Stimulated activated CD4-positive, alpha-beta T cell treated with anti-CD3 and anti-CD28 coated beads, Interleukin-4, amount 100 ng/mL, for 4 hours (primary cell): ENCODE data around the gene COPS8.

Experiments
- DNase-seq, 2 experiments: peaks; one replicate each; pipeline ENCODE4 v3.0.0-alpha.2; 2020

COPS8 gene

GRCh38 chr2:237066396-237066795 is 19.3 kb upstream of the COPS8 start:
- DNase-seq: no peak

DNA sequence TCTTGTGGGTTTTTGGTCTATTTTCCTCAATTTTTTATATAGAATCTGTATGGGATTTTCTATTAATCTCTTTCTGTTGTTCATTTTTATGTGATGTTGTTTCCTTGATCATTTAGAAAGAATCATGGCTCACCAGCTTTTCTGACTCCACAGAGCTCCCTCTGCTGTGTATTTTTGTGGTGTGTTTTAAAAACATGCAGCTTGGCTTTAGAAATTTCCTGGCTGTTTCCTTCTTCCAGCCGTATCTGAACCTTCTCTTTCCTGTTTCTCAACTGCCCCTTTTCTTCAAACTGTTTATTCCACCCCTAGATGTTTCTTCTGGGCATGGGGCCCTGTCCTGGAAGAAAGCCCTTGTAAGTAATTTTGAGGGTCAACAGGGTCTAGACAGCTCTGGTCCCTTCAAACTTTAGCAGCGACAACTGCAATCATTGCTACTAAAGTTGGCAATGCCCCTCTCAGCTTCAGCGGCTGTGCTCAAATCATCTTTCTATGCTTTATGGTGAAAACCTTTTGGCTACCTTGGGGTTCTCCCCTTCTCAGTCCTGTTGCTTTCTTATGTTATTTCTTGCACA is 17.6 kb upstream of the COPS8 start:
- no peak for DNase-seq

DNA sequence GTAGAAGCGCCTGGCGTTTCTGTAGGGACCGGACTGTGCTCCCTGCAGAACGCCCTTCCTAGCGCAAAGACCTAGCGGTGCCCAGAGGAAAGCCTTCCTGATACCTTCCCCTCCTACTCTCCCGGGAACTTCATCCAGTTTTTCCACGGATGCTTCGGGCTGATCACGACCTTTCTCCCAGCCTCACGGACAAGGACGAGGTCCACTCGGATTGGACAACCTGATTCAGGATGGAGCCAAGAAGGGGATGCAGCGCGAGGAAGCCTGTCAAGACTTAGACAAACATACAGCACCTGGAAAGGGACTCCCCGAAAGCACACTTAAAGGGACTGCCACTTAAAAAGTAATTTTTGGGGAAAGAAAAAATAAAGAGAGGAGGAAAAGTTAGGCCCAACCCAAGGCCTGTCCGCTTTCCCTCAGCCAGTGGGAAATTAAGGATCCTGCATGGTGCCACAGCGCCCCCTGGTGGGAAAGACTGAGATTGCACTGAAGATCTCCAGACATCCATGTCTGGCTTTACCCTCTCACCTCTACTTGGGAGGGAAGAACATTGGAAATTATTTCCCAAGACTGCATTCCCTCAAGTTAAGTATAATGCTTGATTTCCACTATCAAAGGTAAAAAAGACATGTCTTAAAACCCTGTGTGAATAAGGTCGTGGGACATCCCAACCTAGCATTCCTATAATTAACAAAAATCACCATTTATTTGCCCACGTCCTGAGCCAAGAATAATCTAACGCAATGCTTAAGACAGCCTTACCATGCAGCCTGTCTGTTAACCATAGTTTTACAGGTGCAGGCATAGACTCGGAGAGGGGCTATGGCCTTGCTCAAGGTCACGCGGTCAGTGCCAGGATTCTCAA is 13.4 kb upstream of the COPS8 start:
- peak; percentile 45 to 71 for DNase-seq

DNA sequence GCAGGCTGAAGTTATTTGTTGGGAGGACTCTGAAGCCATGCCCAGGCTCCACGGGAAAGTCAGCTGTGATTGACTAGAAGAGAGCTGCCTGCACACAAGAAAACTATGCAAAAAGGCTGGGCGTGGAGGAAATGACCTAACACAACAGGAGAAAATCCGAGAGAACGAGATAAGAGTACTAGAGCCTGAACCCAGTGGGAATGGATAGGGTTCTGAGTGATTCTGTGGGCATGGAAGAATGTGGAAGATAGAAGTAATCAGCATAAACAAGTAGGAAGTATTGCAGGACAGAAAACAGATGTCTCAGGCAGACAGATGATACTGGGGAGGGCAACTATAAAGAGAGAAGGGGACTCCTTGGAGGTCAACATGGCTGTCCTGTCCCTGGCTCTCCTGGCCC is 12.1 kb upstream of the COPS8 start:
- DNase-seq: no peak

GRCh38 chr2:237074211-237074993 is 11.3 kb upstream of the COPS8 start:
- DNase-seq: no peak

- no peak for DNase-seq
Measured at GRCh38 chr2:237075749-237076599, 9.7 kb upstream of the COPS8 start.

DNA sequence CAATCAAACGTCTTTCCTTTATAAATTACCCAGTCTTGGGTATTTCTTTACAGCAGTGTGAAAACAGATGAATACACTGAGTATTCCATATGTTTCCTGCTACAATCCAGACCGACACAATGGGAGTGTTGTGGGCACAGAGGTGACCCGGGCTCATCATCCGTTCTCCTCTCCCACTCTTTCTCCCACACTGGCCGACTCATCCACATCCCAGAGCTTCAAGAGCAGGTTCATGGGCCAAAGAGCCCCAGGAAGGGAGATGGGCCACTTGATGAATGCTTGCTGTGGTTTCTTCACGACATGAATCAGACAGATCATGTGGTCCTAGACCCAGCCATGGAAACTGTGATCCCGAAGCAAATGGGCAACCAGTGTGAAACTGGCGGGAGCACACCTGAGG is 4.1 kb upstream of the COPS8 start:
- DNase-seq: no peak

DNA sequence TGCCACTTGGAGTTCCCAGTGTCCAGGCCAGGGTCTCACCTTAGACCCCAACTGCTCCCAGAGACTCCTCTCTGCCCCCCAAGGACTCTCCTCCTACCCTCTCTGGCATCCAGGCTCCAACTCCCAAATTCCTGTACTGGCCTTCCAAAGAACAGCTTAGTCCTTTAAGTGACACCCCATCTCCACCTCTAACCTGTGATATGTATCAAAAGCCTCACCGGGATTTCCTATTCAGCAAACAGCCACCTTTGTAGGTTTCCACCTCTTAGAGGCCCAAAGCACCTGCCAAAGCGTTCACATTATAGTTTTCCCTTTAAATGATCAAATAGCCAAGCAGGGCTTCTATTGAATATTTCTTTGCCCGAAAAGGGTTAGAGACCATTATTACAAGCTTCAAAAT is 2.7 kb upstream of the COPS8 start:
- DNase-seq: no peak

DNA sequence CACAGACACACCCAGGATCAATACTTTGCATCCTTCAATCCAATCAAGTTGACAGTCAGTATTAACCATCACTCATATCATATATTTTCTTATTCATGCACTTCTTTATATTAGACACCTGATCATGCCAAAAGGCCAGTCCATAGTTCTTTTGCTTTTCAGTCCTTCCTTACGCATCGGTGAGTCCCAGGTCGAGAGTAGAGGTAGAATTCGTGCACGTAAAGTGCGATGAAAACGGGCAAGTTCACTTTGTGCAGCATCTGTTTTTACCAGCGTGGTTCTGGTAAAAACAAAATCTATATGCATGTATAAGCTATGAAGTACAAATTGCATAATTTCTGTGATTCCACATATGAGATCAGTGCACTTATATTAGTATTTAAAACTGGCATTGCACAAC is 1.2 kb upstream of the COPS8 start:
- no peak for DNase-seq

DNA sequence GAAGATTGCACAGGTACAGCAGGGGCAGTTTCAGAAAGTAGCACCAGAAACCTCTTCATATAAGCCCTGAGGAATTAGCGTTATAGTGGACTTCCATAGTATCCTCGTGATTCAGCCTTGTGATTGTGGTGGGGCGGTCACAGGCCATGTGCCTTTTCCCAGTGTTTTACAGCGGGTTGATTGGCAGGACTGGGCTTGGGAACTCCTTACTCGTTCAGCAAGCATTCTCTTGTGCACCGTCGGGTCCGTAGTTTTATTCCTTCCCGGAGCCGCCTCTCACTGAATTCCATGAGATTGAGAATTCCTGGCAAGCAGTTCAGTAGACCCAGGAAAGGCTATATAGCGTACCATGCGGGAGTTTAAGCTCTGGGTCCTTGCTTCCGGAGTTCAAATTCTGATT is 5.2 kb downstream of the COPS8 start:
- no peak for DNase-seq

DNA sequence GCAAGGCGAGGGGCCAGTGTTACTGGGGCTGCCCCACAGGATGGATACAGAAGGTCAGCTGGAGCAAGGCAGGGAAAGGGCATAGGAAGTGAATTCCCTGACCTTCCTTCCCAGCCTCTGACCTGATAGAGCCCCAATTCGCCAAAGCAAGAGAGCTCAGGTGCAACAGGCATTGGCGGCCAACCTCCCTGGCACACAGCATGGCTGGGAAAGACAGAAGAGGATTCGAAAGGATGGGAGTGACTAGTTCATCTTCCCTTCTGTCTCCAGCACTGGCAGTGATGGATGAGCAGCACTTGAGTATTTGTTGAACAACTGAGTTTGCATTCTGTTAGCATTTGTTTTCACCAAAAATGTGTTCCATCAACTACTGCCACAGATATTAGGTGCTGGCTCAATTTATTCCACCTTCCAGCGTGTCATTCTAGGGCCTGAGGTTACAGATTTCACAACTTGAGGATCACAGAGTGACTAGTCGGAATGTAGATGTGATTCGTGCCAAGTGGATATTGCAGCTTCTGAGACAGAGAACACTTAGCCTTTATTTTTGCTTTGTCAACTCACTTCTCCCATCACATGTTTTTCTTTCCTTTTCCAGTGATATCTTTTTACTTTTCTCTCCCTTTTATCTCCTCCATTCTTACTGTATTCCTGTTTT is 6.2 kb downstream of the COPS8 start:
- no peak for DNase-seq

DNA sequence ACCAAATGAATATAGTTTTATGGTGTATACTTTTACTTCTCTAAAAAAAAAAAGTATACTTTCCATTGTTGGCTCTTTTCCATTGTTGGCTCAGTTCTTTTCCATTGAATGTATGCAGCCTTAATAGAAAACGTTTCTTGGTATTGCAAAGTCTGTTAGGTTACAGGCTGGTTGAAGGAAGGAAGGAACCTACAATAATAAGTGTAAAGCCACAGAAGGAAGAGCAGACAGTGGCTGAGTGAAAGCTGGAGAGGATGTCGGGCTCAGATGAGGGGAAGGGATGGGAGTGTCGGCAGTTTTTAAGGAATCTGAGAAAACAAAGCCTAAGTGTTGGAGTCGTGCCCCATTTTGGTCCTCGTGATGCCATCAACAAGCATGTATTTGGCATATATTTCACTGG is 6.8 kb downstream of the COPS8 start:
- DNase-seq: no peak

GRCh38 chr2:237092920-237093781 is 7.5 kb downstream of the COPS8 start:
- no peak for DNase-seq

- DNase-seq: no peak
Measured at GRCh38 chr2:237096201-237096600, 10.5 kb downstream of the COPS8 start.

DNA sequence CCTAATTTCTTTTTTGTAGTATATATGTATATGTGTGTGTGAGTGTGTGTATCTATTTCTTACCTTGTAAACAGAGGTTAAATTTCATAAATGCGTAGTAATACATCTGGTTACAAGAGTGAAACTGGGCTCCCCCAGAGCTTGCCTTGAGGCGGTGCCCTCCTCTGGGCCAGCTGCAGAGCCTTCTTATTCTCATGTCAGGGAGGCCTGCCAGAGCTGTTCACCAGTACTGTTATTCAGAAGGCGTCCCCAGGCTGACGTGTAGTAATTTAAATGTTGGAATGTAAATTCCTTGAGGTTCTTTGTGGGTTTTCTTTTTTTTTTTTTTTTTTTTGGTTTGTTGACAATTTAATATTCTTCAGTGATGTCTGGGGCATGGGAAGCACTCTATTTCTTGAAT is 11.2 kb downstream of the COPS8 start:
- no peak for DNase-seq

DNA sequence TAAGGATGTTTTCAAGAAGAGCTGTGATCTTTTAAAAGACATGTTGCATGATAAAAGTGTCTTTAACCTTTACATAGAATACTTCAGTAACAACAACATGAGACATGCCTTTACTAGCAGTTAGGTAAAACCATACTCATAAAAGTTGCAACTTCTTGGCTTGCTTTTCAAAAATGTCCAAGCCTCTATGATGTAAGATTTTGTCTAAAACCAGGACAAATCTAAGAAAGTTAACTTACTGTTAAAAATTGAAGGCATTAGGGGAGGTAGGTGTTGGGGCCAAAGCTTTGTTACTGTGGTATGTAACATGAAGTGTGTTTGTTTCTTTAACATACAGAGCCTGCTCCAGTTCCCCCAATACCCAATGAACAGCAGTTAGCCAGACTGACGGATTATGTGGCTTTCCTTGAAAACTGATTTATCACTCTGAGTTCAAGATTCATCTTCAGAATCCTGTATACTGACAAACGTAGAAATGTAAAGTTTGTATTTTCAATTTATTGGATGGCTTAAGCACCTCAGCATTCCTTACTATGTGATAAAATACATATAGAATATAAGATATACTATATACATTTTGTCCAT is 11.7 kb downstream of the COPS8 start:
- DNase-seq: no peak

GRCh38 chr2:237097911-237098702 is 12.4 kb downstream of the COPS8 start:
- no peak for DNase-seq

GRCh38 chr2:237099804-237100203 is 14.1 kb downstream of the COPS8 start:
- DNase-seq: no peak

- DNase-seq: no peak
Measured at GRCh38 chr2:237101118-237101979, 15.7 kb downstream of the COPS8 start.
